Measurements from ENCODE around the gene SLC2A6. TPM values are rescaled to one million over a fixed set of nuclear protein-coding genes. Genes with fewer than 3 reads are reported as not detected.

Gene SLC2A6
- total and polyA plus RNA-seq, 10 of the 15 experiments (the other 5 are each of a cell fraction or from before 2014, with no cell fraction given) = 1.1 to 37.9 (median 18.3) TPM

GRCh38 chr9:133459476-133460404 lies 19.2 kb downstream of the SLC2A6 start, which contains the start of gene CACFD1 (continued):
- TF ChIP-seq RELA (IDR thresholded peaks at IDR 0.05; ENCODE audit: borderline replicate concordance, partially characterized antibody) = peak; percentile 23
- TF ChIP-seq KLF5 (IDR thresholded peaks at IDR 0.05; ENCODE audit: partially characterized antibody) = peak; percentile 23
- TF ChIP-seq BACH1 (IDR thresholded peaks at IDR 0.05; ENCODE audit: borderline replicate concordance) = no peak
- peak; percentile 83 for TF ChIP-seq MEF2B (IDR thresholded peaks at IDR 0.05; ENCODE audit: partially characterized antibody, poor library complexity, severe bottlenecking)
- no peak for TF ChIP-seq ATF7 (IDR thresholded peaks at IDR 0.05; ENCODE audit: low read depth)
- TF ChIP-seq POU2F2 (IDR thresholded peaks at IDR 0.05; ENCODE audit: borderline replicate concordance, low read depth, low read length) = peak; percentile 98
- no peak for TF ChIP-seq USF1 (IDR thresholded peaks at IDR 0.05; ENCODE audit: borderline replicate concordance, extremely low read length, insufficient read depth, low read depth, low read length)
- TF ChIP-seq LARP7 (IDR thresholded peaks at IDR 0.05) = peak; percentile 67
- no peak for TF ChIP-seq SUPT20H (IDR thresholded peaks at IDR 0.05; ENCODE audit: borderline replicate concordance, control insufficient read depth, low read depth, low read length)
- peak; percentile 46; the same call in 1 of the 2 replicates for TF ChIP-seq NKRF (conservative IDR thresholded peaks at IDR 0.05)
- no peak; the same call in 1 of the 2 replicates for TF ChIP-seq HDGF (IDR thresholded peaks at IDR 0.05)
- peak; percentile 13 for TF ChIP-seq SP1 (IDR thresholded peaks at IDR 0.05; ENCODE audit: low read depth, low read length)
- no peak for TF ChIP-seq KAT2A (conservative IDR thresholded peaks at IDR 0.05; ENCODE audit: control insufficient read depth, low read depth, low read length)
- TF ChIP-seq, protein P1, sequence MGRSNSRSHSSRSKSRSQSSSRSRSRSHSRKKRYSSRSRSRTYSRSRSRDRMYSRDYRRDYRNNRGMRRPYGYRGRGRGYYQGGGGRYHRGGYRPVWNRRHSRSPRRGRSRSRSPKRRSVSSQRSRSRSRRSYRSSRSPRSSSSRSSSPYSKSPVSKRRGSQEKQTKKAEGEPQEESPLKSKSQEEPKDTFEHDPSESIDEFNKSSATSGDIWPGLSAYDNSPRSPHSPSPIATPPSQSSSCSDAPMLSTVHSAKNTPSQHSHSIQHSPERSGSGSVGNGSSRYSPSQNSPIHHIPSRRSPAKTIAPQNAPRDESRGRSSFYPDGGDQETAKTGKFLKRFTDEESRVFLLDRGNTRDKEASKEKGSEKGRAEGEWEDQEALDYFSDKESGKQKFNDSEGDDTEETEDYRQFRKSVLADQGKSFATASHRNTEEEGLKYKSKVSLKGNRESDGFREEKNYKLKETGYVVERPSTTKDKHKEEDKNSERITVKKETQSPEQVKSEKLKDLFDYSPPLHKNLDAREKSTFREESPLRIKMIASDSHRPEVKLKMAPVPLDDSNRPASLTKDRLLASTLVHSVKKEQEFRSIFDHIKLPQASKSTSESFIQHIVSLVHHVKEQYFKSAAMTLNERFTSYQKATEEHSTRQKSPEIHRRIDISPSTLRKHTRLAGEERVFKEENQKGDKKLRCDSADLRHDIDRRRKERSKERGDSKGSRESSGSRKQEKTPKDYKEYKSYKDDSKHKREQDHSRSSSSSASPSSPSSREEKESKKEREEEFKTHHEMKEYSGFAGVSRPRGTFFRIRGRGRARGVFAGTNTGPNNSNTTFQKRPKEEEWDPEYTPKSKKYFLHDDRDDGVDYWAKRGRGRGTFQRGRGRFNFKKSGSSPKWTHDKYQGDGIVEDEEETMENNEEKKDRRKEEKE (IDR thresholded peaks at IDR 0.05) = no peak
- TF ChIP-seq NRF1 (conservative IDR thresholded peaks at IDR 0.05; ENCODE audit: low read depth, low read length) = peak; percentile 57
- TF ChIP-seq ZNF217 (IDR thresholded peaks at IDR 0.05) = no peak
- TF ChIP-seq TCF12 (IDR thresholded peaks at IDR 0.05; ENCODE audit: low read depth, low read length) = no peak
- TF ChIP-seq JUNB (IDR thresholded peaks at IDR 0.05) = no peak
- TF ChIP-seq, protein P2, sequence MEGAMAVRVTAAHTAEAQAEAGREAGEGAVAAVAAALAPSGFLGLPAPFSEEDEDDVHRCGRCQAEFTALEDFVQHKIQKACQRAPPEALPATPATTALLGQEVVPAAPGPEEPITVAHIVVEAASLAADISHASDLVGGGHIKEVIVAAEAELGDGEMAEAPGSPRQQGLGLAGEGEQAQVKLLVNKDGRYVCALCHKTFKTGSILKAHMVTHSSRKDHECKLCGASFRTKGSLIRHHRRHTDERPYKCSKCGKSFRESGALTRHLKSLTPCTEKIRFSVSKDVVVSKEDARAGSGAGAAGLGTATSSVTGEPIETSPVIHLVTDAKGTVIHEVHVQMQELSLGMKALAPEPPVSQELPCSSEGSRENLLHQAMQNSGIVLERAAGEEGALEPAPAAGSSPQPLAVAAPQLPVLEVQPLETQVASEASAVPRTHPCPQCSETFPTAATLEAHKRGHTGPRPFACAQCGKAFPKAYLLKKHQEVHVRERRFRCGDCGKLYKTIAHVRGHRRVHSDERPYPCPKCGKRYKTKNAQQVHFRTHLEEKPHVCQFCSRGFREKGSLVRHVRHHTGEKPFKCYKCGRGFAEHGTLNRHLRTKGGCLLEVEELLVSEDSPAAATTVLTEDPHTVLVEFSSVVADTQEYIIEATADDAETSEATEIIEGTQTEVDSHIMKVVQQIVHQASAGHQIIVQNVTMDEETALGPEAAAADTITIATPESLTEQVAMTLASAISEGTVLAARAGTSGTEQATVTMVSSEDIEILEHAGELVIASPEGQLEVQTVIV (IDR thresholded peaks at IDR 0.05; ENCODE audit: borderline replicate concordance, partially characterized antibody) = no peak
- 0 out of 2 replicates have a peak, but pooled peaks have one; percentile 17 for TF ChIP-seq NR2F1 (conservative IDR thresholded peaks at IDR 0.05)
- TF ChIP-seq BCL11A (IDR thresholded peaks at IDR 0.05; ENCODE audit: low read depth, low read length) = 0 out of 2 replicates have a peak, but pooled peaks have one; percentile 5
- peak; percentile 66; the same call in 1 of the 2 replicates for TF ChIP-seq IKZF1 (conservative IDR thresholded peaks at IDR 0.05)
